GM23338 (cell line): ENCODE measurements around the gene PAX5. TPM values are rescaled to one million over a fixed set of nuclear protein-coding genes. Genes with fewer than 3 reads are reported as not detected.
A peak's percentile ranks its signal among the peaks of the same experiment; 100 is the strongest.

ENCODE experiments used
- ATAC-seq: fragments of 200-7000 bp; cut with Tn5 transposase; 3 replicates; pipeline ENCODE4 v1.9.1; 2020
- DNase-seq: peaks from one replicate; pipeline ENCODE4 v3.0.0-alpha.2; 2015; ENCODE audit warnings: low spot score
- H2AFZ ChIP-seq: fragments of 200-600 bp; sonication (generic); 2 replicates; pipeline ENCODE4 v1.8.0; 2016; ENCODE audit warnings: antibody characterized with exemption, mild to moderate bottlenecking, moderate library complexity
- H3F3A ChIP-seq: fragments of 200-600 bp; sonication (generic); replicated peaks from 2 replicates; pipeline ENCODE4 v1.8.0; 2017; ENCODE audit warnings: antibody characterized with exemption, mixed run types, low read depth
- H3K27ac ChIP-seq: fragments of 200-600 bp; sonication (generic); 2 replicates; pipeline ENCODE4 v1.6.1; 2016; ENCODE audit warnings: low read depth
- H3K27me3 ChIP-seq: fragments of 200-600 bp; sonication (generic); 2 replicates; pipeline ENCODE4 v1.8.0; 2016; ENCODE audit warnings: mild to moderate bottlenecking, mixed run types, moderate library complexity; ENCODE audit not compliant: insufficient read depth
- H3K36me3 ChIP-seq: fragments of 200-600 bp; sonication (generic); 2 replicates; pipeline ENCODE4 v1.8.0; 2016; ENCODE audit warnings: mild to moderate bottlenecking; ENCODE audit not compliant: insufficient read depth
- H3K4me1 ChIP-seq: fragments of 200-600 bp; sonication (generic); 2 replicates; pipeline ENCODE4 v1.8.0; 2016; ENCODE audit warnings: mild to moderate bottlenecking, moderate library complexity; ENCODE audit not compliant: insufficient read depth
- H3K4me2 ChIP-seq: fragments of 200-600 bp; sonication (generic); 2 replicates; pipeline ENCODE4 v1.7.1; 2017; ENCODE audit warnings: mixed run types
- H3K4me3 ChIP-seq: fragments of 200-600 bp; sonication (generic); 2 replicates; pipeline ENCODE4 v1.6.1; 2016; ENCODE audit warnings: mixed run types
- H3K79me2 ChIP-seq: fragments of 200-600 bp; sonication (generic); replicated peaks from 2 replicates; pipeline ENCODE4 v1.8.0; 2017; ENCODE audit warnings: mild to moderate bottlenecking; ENCODE audit not compliant: insufficient read depth
- H3K9me2 ChIP-seq: fragments of 200-600 bp; sonication (generic); 2 replicates; pipeline ENCODE4 v1.8.0; 2017; ENCODE audit not compliant: insufficient read depth
- H4K20me1 ChIP-seq: fragments of 200-600 bp; sonication (generic); replicated peaks from 2 replicates; pipeline ENCODE4 v1.8.0; 2017; ENCODE audit warnings: mild to moderate bottlenecking; ENCODE audit not compliant: insufficient read depth
- H3K27ac Mint-ChIP-seq: 2 replicates; pipeline ENCODE4 v1.8.0; 2020; ENCODE audit warnings: inconsistent platforms, mild to moderate bottlenecking, moderate library complexity, mixed read lengths
- H3K27me3 Mint-ChIP-seq: 3 replicates; pipeline ENCODE4 v1.8.0; 2022; ENCODE audit warnings: low read depth, mild to moderate bottlenecking, moderate library complexity, mixed read lengths, inconsistent platforms; ENCODE audit not compliant: insufficient read depth, poor library complexity
- H3K36me3 Mint-ChIP-seq: 3 replicates; pipeline ENCODE4 v1.8.0; 2021; ENCODE audit warnings: low read depth, mild to moderate bottlenecking, inconsistent platforms, moderate library complexity, mixed read lengths
- H3K4me1 Mint-ChIP-seq: 3 replicates; pipeline ENCODE4 v1.8.0; 2020; ENCODE audit warnings: mild to moderate bottlenecking, inconsistent platforms, mixed read lengths
- H3K4me3 Mint-ChIP-seq: 3 replicates; pipeline ENCODE4 v1.8.0; 2021; ENCODE audit warnings: moderate library complexity, mild to moderate bottlenecking, inconsistent platforms, mixed read lengths
- H3K9me3 Mint-ChIP-seq: 3 replicates; pipeline ENCODE4 v1.8.0; 2020; ENCODE audit warnings: moderate library complexity, mild to moderate bottlenecking, inconsistent platforms, mixed read lengths
- CTCF ChIP-seq, 2 experiments: fragments of 200-600 bp in 1 of 2; sonication (generic) in 1 of 2; conservative IDR thresholded peaks; 2 replicates each; pipeline versions ENCODE4 v1.5.1 to v1.6.1; 2016 to 2017; ENCODE audit warnings: antibody characterized with exemption in 2 of 2, low read depth in 2 of 2, mild to moderate bottlenecking in 2 of 2, moderate library complexity in 1 of 2
- EZH2 ChIP-seq: fragments of 200-600 bp; sonication (generic); IDR thresholded peaks from one replicate; pipeline ENCODE4 v1.8.0; 2017; ENCODE audit warnings: antibody characterized with exemption, mild to moderate bottlenecking, low read depth; ENCODE audit not compliant: unreplicated experiment
- JUNB ChIP-seq: IDR thresholded peaks from one replicate; pipeline ENCODE4 v1.6.1; 2016; ENCODE audit warnings: antibody characterized with exemption; ENCODE audit not compliant: unreplicated experiment
- POLR2AphosphoS5 ChIP-seq: IDR thresholded peaks from 2 replicates; pipeline ENCODE4 v1.6.1; 2016; ENCODE audit warnings: antibody characterized with exemption, low read depth
- ZNF331 ChIP-seq: fragments of 250-450 bp; sonication (Bioruptor Pico); IDR thresholded peaks from 2 replicates; pipeline ENCODE4 v1.5.0; 2020; ENCODE audit warnings: low read depth, mild to moderate bottlenecking, moderate library complexity
- polyA plus RNA-seq: library from polyadenylated mRNA; unstranded; fragments of >200 nt; fragmentation: Nextera tagmentation; extraction: Ambion mirVana; gene quantifications from 2 replicates; pipeline ENCODE4 v1.2.1, GENCODE V29; 2016
- total RNA-seq: library from RNA; depleted of rRNA; stranded (reverse); fragments of >200 nt; shearing (Covaris generic); gene quantifications from 2 replicates; pipeline ENCODE4 v1.2.3, GENCODE V29; 2014
- TF ChIP-seq, protein P1 (sequence below): fragments of 250-450 bp; sonication (Bioruptor Pico); IDR thresholded peaks from 2 replicates; pipeline ENCODE4 v1.5.0; 2020; ENCODE audit warnings: mild to moderate bottlenecking, moderate library complexity

Gene PAX5
- total and polyA plus RNA-seq, 2 experiments from 2014 or later: 0.17 to 0.60 TPM

GRCh38 chr9:37036371-37036775 lies 2.3 kb upstream of the PAX5 start:
- H3K36me3 Mint-ChIP-seq: peaks cover 4% of the 10 kb centered on the region; the same call in 1 of the 3 replicates

More at GRCh38 chr9:37036371-37036775, 2.3 kb upstream of the PAX5 start:
- H3K27ac ChIP-seq: no peak overlapping the region
- H3K27me3 Mint-ChIP-seq: peaks cover 93% of the 10 kb centered on the region
- H3F3A ChIP-seq: peaks cover 32% of the 10 kb centered on the region
- H3K4me1 Mint-ChIP-seq: peaks cover 47% of the 10 kb centered on the region
- no peaks in the 10 kb centered on the region for H3K36me3 ChIP-seq
- TF ChIP-seq POLR2AphosphoS5: no peak
- no peak for TF ChIP-seq CTCF (conservative IDR thresholded peaks at IDR 0.05; ENCODE audit: low read depth in 2 of 2)
- TF ChIP-seq JUNB: no peak
- TF ChIP-seq, protein P1, sequence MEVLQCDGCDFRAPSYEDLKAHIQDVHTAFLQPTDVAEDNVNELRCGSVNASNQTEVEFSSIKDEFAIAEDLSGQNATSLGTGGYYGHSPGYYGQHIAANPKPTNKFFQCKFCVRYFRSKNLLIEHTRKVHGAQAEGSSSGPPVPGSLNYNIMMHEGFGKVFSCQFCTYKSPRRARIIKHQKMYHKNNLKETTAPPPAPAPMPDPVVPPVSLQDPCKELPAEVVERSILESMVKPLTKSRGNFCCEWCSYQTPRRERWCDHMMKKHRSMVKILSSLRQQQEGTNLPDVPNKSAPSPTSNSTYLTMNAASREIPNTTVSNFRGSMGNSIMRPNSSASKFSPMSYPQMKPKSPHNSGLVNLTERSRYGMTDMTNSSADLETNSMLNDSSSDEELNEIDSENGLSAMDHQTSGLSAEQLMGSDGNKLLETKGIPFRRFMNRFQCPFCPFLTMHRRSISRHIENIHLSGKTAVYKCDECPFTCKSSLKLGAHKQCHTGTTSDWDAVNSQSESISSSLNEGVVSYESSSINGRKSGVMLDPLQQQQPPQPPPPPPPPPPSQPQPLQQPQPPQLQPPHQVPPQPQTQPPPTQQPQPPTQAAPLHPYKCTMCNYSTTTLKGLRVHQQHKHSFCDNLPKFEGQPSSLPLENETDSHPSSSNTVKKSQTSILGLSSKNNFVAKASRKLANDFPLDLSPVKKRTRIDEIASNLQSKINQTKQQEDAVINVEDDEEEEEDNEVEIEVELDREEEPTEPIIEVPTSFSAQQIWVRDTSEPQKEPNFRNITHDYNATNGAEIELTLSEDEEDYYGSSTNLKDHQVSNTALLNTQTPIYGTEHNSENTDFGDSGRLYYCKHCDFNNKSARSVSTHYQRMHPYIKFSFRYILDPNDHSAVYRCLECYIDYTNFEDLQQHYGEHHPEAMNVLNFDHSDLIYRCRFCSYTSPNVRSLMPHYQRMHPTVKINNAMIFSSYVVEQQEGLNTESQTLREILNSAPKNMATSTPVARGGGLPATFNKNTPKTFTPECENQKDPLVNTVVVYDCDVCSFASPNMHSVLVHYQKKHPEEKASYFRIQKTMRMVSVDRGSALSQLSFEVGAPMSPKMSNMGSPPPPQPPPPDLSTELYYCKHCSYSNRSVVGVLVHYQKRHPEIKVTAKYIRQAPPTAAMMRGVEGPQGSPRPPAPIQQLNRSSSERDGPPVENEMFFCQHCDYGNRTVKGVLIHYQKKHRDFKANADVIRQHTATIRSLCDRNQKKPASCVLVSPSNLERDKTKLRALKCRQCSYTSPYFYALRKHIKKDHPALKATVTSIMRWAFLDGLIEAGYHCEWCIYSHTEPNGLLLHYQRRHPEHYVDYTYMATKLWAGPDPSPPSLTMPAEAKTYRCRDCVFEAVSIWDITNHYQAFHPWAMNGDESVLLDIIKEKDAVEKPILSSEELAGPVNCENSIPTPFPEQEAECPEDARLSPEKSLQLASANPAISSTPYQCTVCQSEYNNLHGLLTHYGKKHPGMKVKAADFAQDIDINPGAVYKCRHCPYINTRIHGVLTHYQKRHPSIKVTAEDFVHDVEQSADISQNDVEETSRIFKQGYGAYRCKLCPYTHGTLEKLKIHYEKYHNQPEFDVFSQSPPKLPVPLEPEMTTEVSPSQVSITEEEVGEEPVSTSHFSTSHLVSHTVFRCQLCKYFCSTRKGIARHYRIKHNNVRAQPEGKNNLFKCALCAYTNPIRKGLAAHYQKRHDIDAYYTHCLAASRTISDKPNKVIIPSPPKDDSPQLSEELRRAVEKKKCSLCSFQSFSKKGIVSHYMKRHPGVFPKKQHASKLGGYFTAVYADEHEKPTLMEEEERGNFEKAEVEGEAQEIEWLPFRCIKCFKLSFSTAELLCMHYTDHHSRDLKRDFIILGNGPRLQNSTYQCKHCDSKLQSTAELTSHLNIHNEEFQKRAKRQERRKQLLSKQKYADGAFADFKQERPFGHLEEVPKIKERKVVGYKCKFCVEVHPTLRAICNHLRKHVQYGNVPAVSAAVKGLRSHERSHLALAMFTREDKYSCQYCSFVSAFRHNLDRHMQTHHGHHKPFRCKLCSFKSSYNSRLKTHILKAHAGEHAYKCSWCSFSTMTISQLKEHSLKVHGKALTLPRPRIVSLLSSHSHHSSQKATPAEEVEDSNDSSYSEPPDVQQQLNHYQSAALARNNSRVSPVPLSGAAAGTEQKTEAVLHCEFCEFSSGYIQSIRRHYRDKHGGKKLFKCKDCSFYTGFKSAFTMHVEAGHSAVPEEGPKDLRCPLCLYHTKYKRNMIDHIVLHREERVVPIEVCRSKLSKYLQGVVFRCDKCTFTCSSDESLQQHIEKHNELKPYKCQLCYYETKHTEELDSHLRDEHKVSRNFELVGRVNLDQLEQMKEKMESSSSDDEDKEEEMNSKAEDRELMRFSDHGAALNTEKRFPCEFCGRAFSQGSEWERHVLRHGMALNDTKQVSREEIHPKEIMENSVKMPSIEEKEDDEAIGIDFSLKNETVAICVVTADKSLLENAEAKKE: no peak
- TF ChIP-seq EZH2: no peak
- no peak for TF ChIP-seq ZNF331 (CRISPR knock-in tag)
- peaks cover 100% of the 10 kb centered on the region for H3K27me3 ChIP-seq
- H3K4me3 ChIP-seq: peak overlapping the region; percentile 72
- no peak overlapping the region for H3K27ac Mint-ChIP-seq
- H3K4me3 Mint-ChIP-seq: peak overlapping the region; percentile 71
- H3K9me2 ChIP-seq: no peaks in the 10 kb centered on the region
- peak overlapping the region; percentile 99 for H2AFZ ChIP-seq
- peak; percentile 38 for DNase-seq
- peak overlapping the region; percentile 96 for H3K4me2 ChIP-seq
- H3K79me2 ChIP-seq: no peaks in the 10 kb centered on the region
- peaks cover 6% of the 10 kb centered on the region; the same call in 2 of the 3 replicates for H3K9me3 Mint-ChIP-seq
- ATAC-seq: peak; percentile 0; the same call in 2 of the 3 replicates
- H3K4me1 ChIP-seq: peaks cover 54% of the 10 kb centered on the region
- peaks cover 11% of the 10 kb centered on the region; the same call in 1 of the 2 replicates for H4K20me1 ChIP-seq
